Nucleus accumbens (tissue), 56 donors: ENCODE measurements around the gene DKK2.

Experiments
- DNase-seq, 56 donors: peaks; one replicate each; lab custom pipeline; 2025; lab: John Stamatoyannopoulos, UW

The DKK2 gene

GRCh38 chr4:107035819-107036583 is at the start of gene DKK2:
Gene DKK2 (minus strand): TSS chr4:107036313. CDS start chr4:107035591, 722 bp downstream.
- peak in 30 of 56 donors; percentile 0 to 49 (median 10) for DNase-seq

- DNase-seq: no peak
Measured at GRCh38 chr4:107077192-107077591, 41.1 kb upstream of the DKK2 start.

GRCh38 chr4:107072836-107073736 is 37.0 kb upstream of the DKK2 start:
- DNase-seq: no peak

- DNase-seq: no peak
Measured at GRCh38 chr4:107071108-107071507, 35.0 kb upstream of the DKK2 start.

- DNase-seq: no peak
Measured at GRCh38 chr4:107069049-107069448, 32.9 kb upstream of the DKK2 start.

GRCh38 chr4:107068116-107068515 is 32.0 kb upstream of the DKK2 start:
- DNase-seq: no peak

- DNase-seq: no peak
Measured at GRCh38 chr4:107066621-107067020, 30.5 kb upstream of the DKK2 start.

GRCh38 chr4:107065201-107065600 is 29.1 kb upstream of the DKK2 start:
- no peak for DNase-seq

GRCh38 chr4:107060388-107060787 is 24.3 kb upstream of the DKK2 start:
- no peak for DNase-seq

- no peak for DNase-seq
Measured at GRCh38 chr4:107058828-107059227, 22.7 kb upstream of the DKK2 start.

- no peak for DNase-seq
Measured at GRCh38 chr4:107050525-107051135, 14.5 kb upstream of the DKK2 start.

- no peak for DNase-seq
Measured at GRCh38 chr4:107046261-107046660, 10.1 kb upstream of the DKK2 start.

- DNase-seq: no peak
Measured at GRCh38 chr4:107044170-107044569, 8.1 kb upstream of the DKK2 start.

GRCh38 chr4:107037199-107037584 is 1.1 kb upstream of the DKK2 start:
- DNase-seq: peak in 41 of 56 donors; percentile 0 to 57 (median 18)

GRCh38 chr4:107036584-107037198 is 578 bp upstream of the DKK2 start:
- peak in 7 of 56 donors; percentile 0 to 57 (median 13) for DNase-seq

GRCh38 chr4:107034996-107035818 is 906 bp downstream of the DKK2 start:
- peak in 21 of 56 donors; percentile 0 to 41 (median 4) for DNase-seq

- peak in 46 of 56 donors; percentile 0 to 67 (median 34) for DNase-seq
Measured at GRCh38 chr4:107034091-107034995, 1.8 kb downstream of the DKK2 start.

GRCh38 chr4:107027379-107027778 is 8.7 kb downstream of the DKK2 start:
- DNase-seq: no peak

- DNase-seq: no peak
Measured at GRCh38 chr4:107018344-107018735, 17.8 kb downstream of the DKK2 start.
